NT2/D1 (cell line): Measurements from ENCODE around the gene FAM171A1.

Experiments used
- SUZ12 ChIP-seq: IDR thresholded peaks from 2 replicates; pipeline ENCODE4 v1.6.1; 2011; ENCODE audit not compliant: insufficient read length, insufficient read depth; ENCODE audit errors: extremely low read depth
- YY1 ChIP-seq: IDR thresholded peaks from 2 replicates; pipeline ENCODE4 v1.6.1; 2011; ENCODE audit not compliant: insufficient read length, insufficient read depth
- ZNF274 ChIP-seq: IDR thresholded peaks from 2 replicates; pipeline ENCODE4 v1.6.1; 2011; ENCODE audit warnings: mild to moderate bottlenecking, low read depth, low read length

DNA sequence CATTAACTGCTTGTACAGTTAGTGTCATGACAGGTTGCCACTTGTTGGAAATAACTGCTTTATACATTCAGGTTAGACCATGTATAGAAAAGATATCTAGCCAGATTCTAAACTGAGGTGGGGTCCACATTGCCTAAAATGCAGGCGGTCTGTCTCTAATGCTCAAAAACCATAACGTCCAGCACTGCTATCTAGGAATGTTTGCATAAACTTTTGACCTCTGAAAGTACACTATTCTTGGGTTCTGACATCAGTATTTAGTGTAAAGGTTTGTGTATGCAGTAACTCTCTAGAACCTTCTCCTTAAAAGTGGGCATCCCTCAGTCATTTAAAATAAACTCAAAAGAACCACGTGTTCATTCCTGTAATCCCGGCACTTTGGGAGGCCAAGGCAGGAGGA lies 10.3 kb upstream of the FAM171A1 start:
- no peak for TF ChIP-seq YY1
- no peak for TF ChIP-seq SUZ12
- no peak for TF ChIP-seq ZNF274
